WTC11 (cell line): ENCODE measurements around the gene AKAP8.

Experiments used
- CREB1 ChIP-seq: sonication (generic); formaldehyde crosslinking; IDR thresholded peaks from 2 replicates; pipeline ENCODE4 v1.8.0; 2023; ENCODE audit warnings: mild to moderate bottlenecking, missing genetic modification reagents
- FOXP1 ChIP-seq: sonication (generic); formaldehyde crosslinking; IDR thresholded peaks from 2 replicates; pipeline ENCODE4 v1.8.0; 2022; ENCODE audit warnings: missing genetic modification reagents, mild to moderate bottlenecking, moderate library complexity, borderline replicate concordance
- HMGA2 ChIP-seq: fragments of 250-450 bp; sonication (Bioruptor Pico); IDR thresholded peaks from 2 replicates; pipeline ENCODE4 v1.4.0; 2021; ENCODE audit warnings: mild to moderate bottlenecking, moderate library complexity
- MYBL2 ChIP-seq: sonication (generic); formaldehyde crosslinking; IDR thresholded peaks from 2 replicates; pipeline ENCODE4 v1.8.1; 2023; ENCODE audit warnings: mild to moderate bottlenecking, moderate library complexity, missing genetic modification reagents
- PRRX2 ChIP-seq: fragments of 250-450 bp; sonication (Bioruptor Pico); IDR thresholded peaks from 2 replicates; pipeline ENCODE4 v1.8.0; 2021; ENCODE audit warnings: mild to moderate bottlenecking
- TCF7 ChIP-seq: sonication (generic); formaldehyde crosslinking; IDR thresholded peaks from 2 replicates; pipeline ENCODE4 v1.8.0; 2022; ENCODE audit warnings: mild to moderate bottlenecking, low read depth, missing genetic modification reagents, moderate library complexity
- ZBTB21 ChIP-seq: sonication (generic); formaldehyde crosslinking; IDR thresholded peaks from 2 replicates; pipeline ENCODE4 v1.8.1; 2023; ENCODE audit warnings: mild to moderate bottlenecking, missing genetic modification reagents, borderline replicate concordance
- ZNF232 ChIP-seq: sonication (generic); formaldehyde crosslinking; IDR thresholded peaks from 2 replicates; pipeline ENCODE4 v1.8.0; 2022; ENCODE audit warnings: mild to moderate bottlenecking, missing genetic modification reagents
- ZNF423 ChIP-seq: fragments of 250-450 bp; sonication (Bioruptor Pico); IDR thresholded peaks from 2 replicates; pipeline ENCODE4 v2.1.2; 2022; ENCODE audit warnings: mild to moderate bottlenecking, moderate library complexity
- TF ChIP-seq, protein P1 (sequence below): fragments of 200-600 bp; IDR thresholded peaks from 2 replicates; pipeline ENCODE4 v1.8.0; 2022; ENCODE audit warnings: antibody characterized with exemption
- TF ChIP-seq, protein P2 (sequence below): fragments of 250-450 bp; sonication (Bioruptor Pico); conservative IDR thresholded peaks from 2 replicates; pipeline ENCODE4 v1.9.0; 2021; ENCODE audit warnings: mild to moderate bottlenecking
- TF ChIP-seq, protein P3 (sequence below): sonication (generic); formaldehyde crosslinking; IDR thresholded peaks from 2 replicates; pipeline ENCODE4 v1.8.1; 2022; ENCODE audit warnings: low read depth, mild to moderate bottlenecking, moderate library complexity, missing genetic modification reagents, borderline replicate concordance
- TF ChIP-seq, protein P4 (sequence below): fragments of 250-450 bp; sonication (Bioruptor Pico); IDR thresholded peaks from 2 replicates; pipeline ENCODE4 v1.8.0; 2021; ENCODE audit warnings: mild to moderate bottlenecking
- TF ChIP-seq, protein P5 (sequence below): sonication (generic); formaldehyde crosslinking; IDR thresholded peaks from 2 replicates; pipeline ENCODE4 v1.8.1; 2022; ENCODE audit warnings: missing genetic modification reagents, borderline replicate concordance

DNA sequence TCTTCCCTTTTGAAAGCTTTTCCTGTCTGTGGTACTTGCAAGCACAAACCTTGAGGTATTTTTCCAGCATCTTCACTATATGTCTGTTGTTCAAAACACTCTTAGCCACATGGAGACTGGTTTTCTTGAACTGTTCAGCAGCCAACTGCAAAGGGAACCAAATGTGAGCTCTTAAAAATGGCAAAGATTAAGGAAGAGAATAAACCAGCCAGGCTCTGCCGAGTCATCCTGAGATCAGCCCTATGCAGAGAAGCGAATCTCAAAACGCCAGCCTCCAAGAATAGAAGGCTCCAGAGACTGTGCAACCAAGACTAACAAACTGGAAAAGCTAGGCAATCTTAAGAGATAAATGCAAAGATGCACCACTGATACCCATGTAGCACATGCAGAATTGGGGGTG lies 20.7 kb downstream of the AKAP8 start:
- no peak for TF ChIP-seq HMGA2 (CRISPR knock-in tag)
- no peak for TF ChIP-seq MYBL2 (CRISPR knock-in tag)
- TF ChIP-seq, protein P1, sequence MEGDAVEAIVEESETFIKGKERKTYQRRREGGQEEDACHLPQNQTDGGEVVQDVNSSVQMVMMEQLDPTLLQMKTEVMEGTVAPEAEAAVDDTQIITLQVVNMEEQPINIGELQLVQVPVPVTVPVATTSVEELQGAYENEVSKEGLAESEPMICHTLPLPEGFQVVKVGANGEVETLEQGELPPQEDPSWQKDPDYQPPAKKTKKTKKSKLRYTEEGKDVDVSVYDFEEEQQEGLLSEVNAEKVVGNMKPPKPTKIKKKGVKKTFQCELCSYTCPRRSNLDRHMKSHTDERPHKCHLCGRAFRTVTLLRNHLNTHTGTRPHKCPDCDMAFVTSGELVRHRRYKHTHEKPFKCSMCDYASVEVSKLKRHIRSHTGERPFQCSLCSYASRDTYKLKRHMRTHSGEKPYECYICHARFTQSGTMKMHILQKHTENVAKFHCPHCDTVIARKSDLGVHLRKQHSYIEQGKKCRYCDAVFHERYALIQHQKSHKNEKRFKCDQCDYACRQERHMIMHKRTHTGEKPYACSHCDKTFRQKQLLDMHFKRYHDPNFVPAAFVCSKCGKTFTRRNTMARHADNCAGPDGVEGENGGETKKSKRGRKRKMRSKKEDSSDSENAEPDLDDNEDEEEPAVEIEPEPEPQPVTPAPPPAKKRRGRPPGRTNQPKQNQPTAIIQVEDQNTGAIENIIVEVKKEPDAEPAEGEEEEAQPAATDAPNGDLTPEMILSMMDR: no peak
- TF ChIP-seq, protein P2, sequence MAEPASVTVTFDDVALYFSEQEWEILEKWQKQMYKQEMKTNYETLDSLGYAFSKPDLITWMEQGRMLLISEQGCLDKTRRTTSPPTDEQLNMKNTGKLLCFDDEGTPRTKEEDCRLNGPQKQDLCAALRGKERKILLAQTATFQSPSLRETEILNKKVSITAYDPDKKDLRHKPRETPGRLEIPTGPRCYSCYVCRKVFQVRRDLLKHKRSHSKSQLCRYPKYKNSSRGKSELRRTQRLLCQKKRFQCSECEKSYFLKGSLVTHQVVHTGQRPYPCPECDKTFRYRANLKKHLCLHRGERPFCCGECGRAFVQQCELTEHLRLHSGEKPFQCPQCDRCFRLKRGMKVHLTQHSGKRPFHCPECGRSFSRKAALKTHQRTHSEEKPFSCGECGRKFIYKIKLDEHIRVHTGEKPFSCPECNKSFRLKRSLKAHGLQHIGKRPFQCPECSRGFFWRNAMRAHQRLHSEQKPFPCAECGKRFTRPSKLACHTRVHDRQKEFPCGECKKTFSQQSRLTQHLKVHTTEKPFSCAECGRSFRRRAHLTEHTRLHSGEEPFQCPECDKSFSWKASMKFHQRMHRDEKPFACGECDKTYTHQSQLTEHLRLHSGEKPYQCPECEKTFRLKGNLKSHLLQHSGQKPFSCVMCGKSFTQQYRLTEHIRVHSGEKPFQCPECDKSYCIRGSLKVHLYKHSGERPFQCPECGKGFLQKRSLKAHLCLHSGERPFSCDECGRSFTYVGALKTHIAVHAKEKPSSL (CRISPR knock-in tag): no peak
- TF ChIP-seq PRRX2: no peak
- TF ChIP-seq, protein P3, sequence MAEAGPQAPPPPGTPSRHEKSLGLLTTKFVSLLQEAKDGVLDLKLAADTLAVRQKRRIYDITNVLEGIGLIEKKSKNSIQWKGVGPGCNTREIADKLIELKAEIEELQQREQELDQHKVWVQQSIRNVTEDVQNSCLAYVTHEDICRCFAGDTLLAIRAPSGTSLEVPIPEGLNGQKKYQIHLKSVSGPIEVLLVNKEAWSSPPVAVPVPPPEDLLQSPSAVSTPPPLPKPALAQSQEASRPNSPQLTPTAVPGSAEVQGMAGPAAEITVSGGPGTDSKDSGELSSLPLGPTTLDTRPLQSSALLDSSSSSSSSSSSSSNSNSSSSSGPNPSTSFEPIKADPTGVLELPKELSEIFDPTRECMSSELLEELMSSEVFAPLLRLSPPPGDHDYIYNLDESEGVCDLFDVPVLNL (CRISPR knock-in tag): no peak
- TF ChIP-seq CREB1 (CRISPR knock-in tag): no peak
- no peak for TF ChIP-seq TCF7 (CRISPR knock-in tag)
- TF ChIP-seq ZNF423 (CRISPR knock-in tag): no peak
- TF ChIP-seq, protein P4, sequence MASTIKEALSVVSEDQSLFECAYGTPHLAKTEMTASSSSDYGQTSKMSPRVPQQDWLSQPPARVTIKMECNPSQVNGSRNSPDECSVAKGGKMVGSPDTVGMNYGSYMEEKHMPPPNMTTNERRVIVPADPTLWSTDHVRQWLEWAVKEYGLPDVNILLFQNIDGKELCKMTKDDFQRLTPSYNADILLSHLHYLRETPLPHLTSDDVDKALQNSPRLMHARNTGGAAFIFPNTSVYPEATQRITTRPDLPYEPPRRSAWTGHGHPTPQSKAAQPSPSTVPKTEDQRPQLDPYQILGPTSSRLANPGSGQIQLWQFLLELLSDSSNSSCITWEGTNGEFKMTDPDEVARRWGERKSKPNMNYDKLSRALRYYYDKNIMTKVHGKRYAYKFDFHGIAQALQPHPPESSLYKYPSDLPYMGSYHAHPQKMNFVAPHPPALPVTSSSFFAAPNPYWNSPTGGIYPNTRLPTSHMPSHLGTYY (CRISPR knock-in tag): no peak
- no peak for TF ChIP-seq ZBTB21
- TF ChIP-seq FOXP1 (CRISPR knock-in tag): no peak
- no peak for TF ChIP-seq ZNF232 (CRISPR knock-in tag)
- TF ChIP-seq, protein P5, sequence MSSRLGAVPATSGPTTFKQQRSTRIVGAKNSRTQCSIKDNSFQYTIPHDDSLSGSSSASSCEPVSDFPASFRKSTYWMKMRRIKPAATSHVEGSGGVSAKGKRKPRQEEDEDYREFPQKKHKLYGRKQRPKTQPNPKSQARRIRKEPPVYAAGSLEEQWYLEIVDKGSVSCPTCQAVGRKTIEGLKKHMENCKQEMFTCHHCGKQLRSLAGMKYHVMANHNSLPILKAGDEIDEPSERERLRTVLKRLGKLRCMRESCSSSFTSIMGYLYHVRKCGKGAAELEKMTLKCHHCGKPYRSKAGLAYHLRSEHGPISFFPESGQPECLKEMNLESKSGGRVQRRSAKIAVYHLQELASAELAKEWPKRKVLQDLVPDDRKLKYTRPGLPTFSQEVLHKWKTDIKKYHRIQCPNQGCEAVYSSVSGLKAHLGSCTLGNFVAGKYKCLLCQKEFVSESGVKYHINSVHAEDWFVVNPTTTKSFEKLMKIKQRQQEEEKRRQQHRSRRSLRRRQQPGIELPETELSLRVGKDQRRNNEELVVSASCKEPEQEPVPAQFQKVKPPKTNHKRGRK (CRISPR knock-in tag): no peak
